IMR-90 (cell line): Measurements from ENCODE around the gene TEC. TPM values are rescaled to one million over a fixed set of nuclear protein-coding genes. Genes with fewer than 3 reads are reported as not detected.

Experiments used
- ATAC-seq: fragments of 200-7000 bp; cut with Tn5 transposase; 2 replicates; pipeline ENCODE4 v1.9.1; 2020; ENCODE audit warnings: low read depth, mild to moderate bottlenecking, moderate library complexity
- BruUV-seq: library from RNA; stranded (reverse); fragments of 400-500 nt; replicated peaks from 2 replicates; lab custom pipeline; 2021; lab: Mats Ljungman, UMichigan
- CTCF ChIA-PET: fragments of 300-600 bp; formaldehyde crosslinking; extraction: SDS; loops from one replicate; lab custom pipeline; 2021; ENCODE audit warnings: antibody characterized with exemption; lab: Yijun Ruan, JAX
- POLR2A ChIA-PET: fragments of 300-600 bp; sonication (Branson Sonifier 250); formaldehyde crosslinking; loops from one replicate; lab custom pipeline; 2022; ENCODE audit warnings: antibody characterized with exemption; ENCODE audit not compliant: unreplicated experiment; lab: Charles Lee
- DNase-seq: peaks from one replicate; pipeline ENCODE4 v3.0.0; 2013
- H2AFZ ChIP-seq: replicated peaks from 2 replicates; pipeline ENCODE3; 2013; ENCODE audit warnings: low read length, mild to moderate bottlenecking; ENCODE audit not compliant: poor library complexity
- H2AK5ac ChIP-seq: 2 replicates; pipeline ENCODE4 v1.6.1; 2013; ENCODE audit warnings: low read depth, low read length, inconsistent platforms
- H2AK9ac ChIP-seq: replicated peaks from 2 replicates; pipeline ENCODE3; 2013; ENCODE audit warnings: mild to moderate bottlenecking, low read depth, low read length, moderate library complexity; ENCODE audit not compliant: poor library complexity
- H2BK120ac ChIP-seq: 2 replicates; pipeline ENCODE4 v1.6.1; 2013; ENCODE audit warnings: low read depth, low read length, inconsistent platforms
- H2BK15ac ChIP-seq: 3 replicates; pipeline ENCODE4 v1.6.1; 2013; ENCODE audit warnings: low read depth, low read length, inconsistent platforms
- H2BK20ac ChIP-seq: 2 replicates; pipeline ENCODE4 v1.6.1; 2013; ENCODE audit warnings: low read depth, mild to moderate bottlenecking, inconsistent platforms, low read length, moderate library complexity
- H2BK5ac ChIP-seq: 2 replicates; pipeline ENCODE4 v1.6.1; 2013; ENCODE audit warnings: mild to moderate bottlenecking, low read depth, low read length, inconsistent platforms; ENCODE audit not compliant: poor library complexity, severe bottlenecking
- H3K14ac ChIP-seq: replicated peaks from 2 replicates; pipeline ENCODE4 v1.6.1; 2013; ENCODE audit warnings: low read depth, low read length, inconsistent platforms
- H3K18ac ChIP-seq: 2 replicates; pipeline ENCODE4 v1.6.1; 2013; ENCODE audit warnings: low read depth, low read length, control low read depth
- H3K23ac ChIP-seq: 2 replicates; pipeline ENCODE4 v1.6.1; 2013; ENCODE audit warnings: low read depth, low read length, inconsistent platforms
- H3K27ac ChIP-seq: 2 replicates; pipeline ENCODE4 v1.5.1; 2013; ENCODE audit warnings: mild to moderate bottlenecking, control low read depth, low read length; ENCODE audit not compliant: insufficient read depth
- H3K27me3 ChIP-seq: 2 replicates; pipeline ENCODE4 v1.6.1; 2013; ENCODE audit warnings: low read length; ENCODE audit not compliant: control insufficient read depth, insufficient read depth
- H3K36me3 ChIP-seq: 2 replicates; pipeline ENCODE4 v1.6.1; 2013; ENCODE audit warnings: low read length, mixed read lengths; ENCODE audit not compliant: control insufficient read depth, insufficient read depth
- H3K4ac ChIP-seq: 2 replicates; pipeline ENCODE4 v1.6.1; 2013; ENCODE audit warnings: low read depth, low read length, inconsistent platforms
- H3K4me1 ChIP-seq: 2 replicates; pipeline ENCODE4 v1.6.1; 2013; ENCODE audit warnings: low read length, mixed read lengths; ENCODE audit not compliant: control insufficient read depth, insufficient read depth
- H3K4me2 ChIP-seq: 2 replicates; pipeline ENCODE4 v1.6.1; 2013; ENCODE audit warnings: low read depth, mild to moderate bottlenecking, control low read depth, low read length, moderate library complexity
- H3K4me3 ChIP-seq: 2 replicates; pipeline ENCODE4 v1.5.1; 2013; ENCODE audit warnings: low read depth, mild to moderate bottlenecking, control low read depth, low read length, moderate library complexity; ENCODE audit not compliant: insufficient read depth
- H3K56ac ChIP-seq: 2 replicates; pipeline ENCODE4 v1.6.1; 2013; ENCODE audit warnings: low read length, inconsistent platforms; ENCODE audit not compliant: insufficient read depth; ENCODE audit errors: extremely low read depth
- H3K79me1 ChIP-seq, 2 experiments: 2 replicates each; pipeline ENCODE4 v1.6.1; 2013; ENCODE audit warnings: low read length in 2 of 2, inconsistent platforms in 1 of 2, low read depth in 1 of 2
- H3K9ac ChIP-seq: 2 replicates; pipeline ENCODE4 v1.6.1; 2013; ENCODE audit warnings: low read depth, low read length, control low read depth
- H3K9me1 ChIP-seq: 2 replicates; pipeline ENCODE4 v1.6.1; 2013; ENCODE audit warnings: low read length, inconsistent platforms; ENCODE audit not compliant: insufficient read depth
- H3K9me3 ChIP-seq: 2 replicates; pipeline ENCODE4 v1.6.1; 2013; ENCODE audit warnings: low read length; ENCODE audit not compliant: control insufficient read depth, insufficient read depth
- H4K20me1 ChIP-seq: 2 replicates; pipeline ENCODE4 v1.6.1; 2013; ENCODE audit warnings: low read length, inconsistent platforms; ENCODE audit not compliant: insufficient read depth
- H4K5ac ChIP-seq: 2 replicates; pipeline ENCODE4 v1.6.1; 2013; ENCODE audit warnings: mild to moderate bottlenecking, low read depth, low read length, control low read depth
- H4K8ac ChIP-seq, 2 experiments: 2 replicates each; pipeline ENCODE4 v1.6.1; 2013; ENCODE audit warnings: low read depth in 2 of 2, low read length in 2 of 2, control low read depth in 1 of 2, inconsistent platforms in 1 of 2
- H4K91ac ChIP-seq: 2 replicates; pipeline ENCODE4 v1.6.1; 2013; ENCODE audit warnings: low read depth, low read length, inconsistent platforms; ENCODE audit not compliant: insufficient read depth
- BHLHE40 ChIP-seq: fragments of 150-350 bp; IDR thresholded peaks from 2 replicates; pipeline ENCODE4 v1.6.1; 2016; ENCODE audit warnings: mild to moderate bottlenecking, low read depth, low read length
- CEBPB ChIP-seq: IDR thresholded peaks from 2 replicates; pipeline ENCODE4 v1.6.1; 2012; ENCODE audit warnings: low read depth, low read length, improper control_type of control experiment
- MAZ ChIP-seq: IDR thresholded peaks from 2 replicates; pipeline ENCODE4 v1.6.1; 2012; ENCODE audit warnings: low read depth, mild to moderate bottlenecking, low read length, improper control_type of control experiment, moderate library complexity, borderline replicate concordance
- WGBS, 2 experiments: methylation state at CpG; one replicate each; pipeline versions ENCODE4 v1.1.5 to v1.1.7; 2013; ENCODE audit warnings: missing lambda C conversion rate in 2 of 2; ENCODE audit not compliant: insufficient read length in 1 of 2; ENCODE audit errors: extremely low coverage in 2 of 2; 5-methylcytosine and 5-hydroxymethylcytosine counted together
- dilution Hi-C: fragments of 300-500 bp; cut with HindIII; formaldehyde crosslinking; loops from one replicate; pipeline ENCODE4 v1.14.3; 2018; ENCODE audit warnings: low sequenced_read_pairs; ENCODE audit not compliant: unreplicated experiment
- in situ Hi-C: fragments of 300-500 bp; cut with MboI; formaldehyde crosslinking; loops from 3 replicates; pipeline ENCODE4 v1.14.3; 2019; ENCODE audit warnings: low sequenced_read_pairs, inconsistent platforms, mixed read lengths
- intact Hi-C: fragments of 100-400 bp; cut with micrococcal nuclease; formaldehyde crosslinking; loops from 2 replicates; pipeline ENCODE4 v1.10.0; 2022
- polyA plus RNA-seq, 3 experiments: library from polyadenylated mRNA; depleted of rRNA; stranded (reverse); fragments of >200 nt; gene quantifications; 2 replicates each; pipeline ENCODE4 v1.2.3, GENCODE V29; 2012; ENCODE audit warnings: low replicate concordance in 1 of 3
- total RNA-seq: library from RNA; depleted of rRNA; stranded (reverse); fragments of >200 nt; gene quantifications from 2 replicates; pipeline ENCODE4 v1.2.3, GENCODE V29; 2012

TEC gene
- total and polyA plus RNA-seq, 2 of the 4 experiments (the other 2 are of a cell fraction), result 0.39 to 0.54 TPM

- intact Hi-C loops (no loop called here), in situ Hi-C loops (no loop called here), dilution Hi-C loops (no loop called here)
- no peaks in the 10 kb centered on the region for H3K27me3 ChIP-seq
- BruUV-seq, result no TSS peak
- no CpG with 5 or more reads among the region's 1 CpG for WGBS, 2 experiments
- H4K5ac ChIP-seq, result no peak overlapping the region
- no peaks in the 10 kb centered on the region for H3K4me1 ChIP-seq
- no peak overlapping the region for H2BK15ac ChIP-seq
- H2BK20ac ChIP-seq, result no peak overlapping the region
- no peak overlapping the region for H4K8ac ChIP-seq
- no peak for ATAC-seq
- no peak overlapping the region for H4K91ac ChIP-seq
- no peak overlapping the region for H3K56ac ChIP-seq
- no peak overlapping the region for H3K23ac ChIP-seq
- H3K79me1 ChIP-seq, result no peaks in the 10 kb centered on the region
- no peak overlapping the region for H2BK5ac ChIP-seq
- no peak overlapping the region for H3K4ac ChIP-seq
- POLR2A ChIA-PET, result no interaction called here
- no peak overlapping the region for H3K14ac ChIP-seq
- no peak overlapping the region for H2BK120ac ChIP-seq
- H3K9me3 ChIP-seq, result no peaks in the 10 kb centered on the region
- H2AFZ ChIP-seq, result no peak overlapping the region
- H3K4me3 ChIP-seq, result no peak overlapping the region
- CTCF ChIA-PET, result interaction anchor here (1.0 kb wide), 1 partner anchor 102 kb away, joined by 3 read pairs; no protein-coding TSS in a partner anchor
- DNase-seq, result no peak
- no peak overlapping the region for H2AK9ac ChIP-seq
- H2AK5ac ChIP-seq, result no peak overlapping the region
- no peak overlapping the region for H3K9ac ChIP-seq
- H4K20me1 ChIP-seq, result no peaks in the 10 kb centered on the region
- TF ChIP-seq CEBPB, result peak; percentile 46; the same call in 1 of the 2 replicates
- no peak for TF ChIP-seq MAZ
- TF ChIP-seq BHLHE40, result no peak
- H3K18ac ChIP-seq, result no peak overlapping the region
- H3K9me1 ChIP-seq, result no peaks in the 10 kb centered on the region
- no peak overlapping the region for H3K27ac ChIP-seq
- no peak overlapping the region for H3K4me2 ChIP-seq
- no peaks in the 10 kb centered on the region for H3K36me3 ChIP-seq
Observed at GRCh38 chr4:48105230-48105629, 164.4 kb downstream of the TEC start.
